WTC11 (cell line): Measurements from ENCODE around the gene LMAN2. TPM values are rescaled to one million over a fixed set of nuclear protein-coding genes. Genes with fewer than 3 reads are reported as not detected.

Experiments
- ATAC-seq: fragments of 200-7000 bp; cut with Tn5 transposase; 2 replicates; pipeline ENCODE4 v1.10.0; 2021; ENCODE audit warnings: mild to moderate bottlenecking, moderate library complexity
- CTCF ChIA-PET: fragments of 300-600 bp; sonication (Branson Sonifier 250); formaldehyde crosslinking; loops from one replicate; lab custom pipeline; 2021; ENCODE audit warnings: antibody characterized with exemption; lab: Charles Lee
- POLR2A ChIA-PET: fragments of 350-600 bp; sonication (Branson Sonifier 250); formaldehyde crosslinking; loops from one replicate; lab custom pipeline; 2021; ENCODE audit warnings: antibody characterized with exemption; lab: Charles Lee
- DNase-seq: peaks from one replicate; pipeline ENCODE4 v3.0.0; 2021; ENCODE audit warnings: low spot score
- H3K27ac Mint-ChIP-seq: 2 replicates; pipeline ENCODE4 v1.8.0; 2021; ENCODE audit warnings: mixed read lengths
- H3K27me3 Mint-ChIP-seq: 2 replicates; pipeline ENCODE4 v1.8.0; 2021; ENCODE audit warnings: low read depth, mild to moderate bottlenecking, moderate library complexity, mixed read lengths
- H3K36me3 Mint-ChIP-seq: 2 replicates; pipeline ENCODE4 v1.8.0; 2021; ENCODE audit warnings: mixed read lengths
- H3K4me1 Mint-ChIP-seq: 2 replicates; pipeline ENCODE4 v1.8.0; 2022; ENCODE audit warnings: mixed read lengths
- H3K4me3 Mint-ChIP-seq: 2 replicates; pipeline ENCODE4 v1.8.0; 2021; ENCODE audit warnings: mild to moderate bottlenecking, moderate library complexity, mixed read lengths
- H3K9me3 Mint-ChIP-seq: 2 replicates; pipeline ENCODE4 v1.8.0; 2021; ENCODE audit warnings: mixed read lengths
- EMX1 ChIP-seq: fragments of 250-450 bp; sonication (Bioruptor Pico); IDR thresholded peaks from 2 replicates; pipeline ENCODE4 v1.8.0; 2021; ENCODE audit warnings: mild to moderate bottlenecking
- ETV6 ChIP-seq: sonication (generic); formaldehyde crosslinking; IDR thresholded peaks from 2 replicates; pipeline ENCODE4 v1.8.1; 2022; ENCODE audit warnings: mild to moderate bottlenecking, missing genetic modification reagents
- HMGA2 ChIP-seq: fragments of 250-450 bp; sonication (Bioruptor Pico); IDR thresholded peaks from 2 replicates; pipeline ENCODE4 v1.4.0; 2021; ENCODE audit warnings: mild to moderate bottlenecking, moderate library complexity
- JAZF1 ChIP-seq: fragments of 250-450 bp; sonication (Bioruptor Pico); IDR thresholded peaks from 2 replicates; pipeline ENCODE4 v1.9.0; 2021; ENCODE audit warnings: moderate library complexity, mild to moderate bottlenecking, inconsistent platforms
- NFE2L1 ChIP-seq: sonication (generic); formaldehyde crosslinking; IDR thresholded peaks from 2 replicates; pipeline ENCODE4 v1.8.1; 2023; ENCODE audit warnings: missing genetic modification reagents
- SMAD4 ChIP-seq: sonication (generic); formaldehyde crosslinking; IDR thresholded peaks from 2 replicates; pipeline ENCODE4 v1.8.0; 2022; ENCODE audit warnings: mild to moderate bottlenecking, missing genetic modification reagents
- ZNF219 ChIP-seq: sonication (generic); formaldehyde crosslinking; IDR thresholded peaks from 2 replicates; pipeline ENCODE4 v1.8.0; 2023; ENCODE audit warnings: missing genetic modification reagents, mild to moderate bottlenecking, borderline replicate concordance
- ZNF232 ChIP-seq: sonication (generic); formaldehyde crosslinking; IDR thresholded peaks from 2 replicates; pipeline ENCODE4 v1.8.0; 2022; ENCODE audit warnings: mild to moderate bottlenecking, missing genetic modification reagents
- ZNF671 ChIP-seq: fragments of 250-450 bp; sonication (Bioruptor Pico); IDR thresholded peaks from 2 replicates; pipeline ENCODE4 v1.8.0; 2021; ENCODE audit warnings: mild to moderate bottlenecking
- total RNA-seq: library from RNA; stranded (reverse); gene quantifications from 3 replicates; pipeline ENCODE4 v1.2.3, GENCODE V29; 2021
- TF ChIP-seq, protein P1 (sequence below): sonication (generic); formaldehyde crosslinking; IDR thresholded peaks from 2 replicates; pipeline ENCODE4 v1.8.0; 2022; ENCODE audit warnings: mild to moderate bottlenecking, missing genetic modification reagents
- TF ChIP-seq, protein P2 (sequence below): sonication (generic); formaldehyde crosslinking; conservative IDR thresholded peaks from 2 replicates; pipeline ENCODE4 v1.8.1; 2023; ENCODE audit warnings: mild to moderate bottlenecking, low read depth, missing genetic modification reagents, moderate library complexity
- TF ChIP-seq, protein P3 (sequence below): sonication (generic); formaldehyde crosslinking; IDR thresholded peaks from 2 replicates; pipeline ENCODE4 v1.8.0; 2022; ENCODE audit warnings: mild to moderate bottlenecking, missing genetic modification reagents
- TF ChIP-seq, protein P4 (sequence below): sonication (generic); formaldehyde crosslinking; IDR thresholded peaks from 2 replicates; pipeline ENCODE4 v1.8.0; 2023; ENCODE audit warnings: missing genetic modification reagents, mild to moderate bottlenecking, borderline replicate concordance
- TF ChIP-seq, protein P5 (sequence below): fragments of 250-450 bp; sonication (Bioruptor Pico); IDR thresholded peaks from 2 replicates; pipeline ENCODE4 v1.9.0; 2021; ENCODE audit warnings: moderate library complexity, mild to moderate bottlenecking, inconsistent platforms, borderline replicate concordance
- TF ChIP-seq, protein P6 (sequence below): sonication (generic); formaldehyde crosslinking; IDR thresholded peaks from 2 replicates; pipeline ENCODE4 v1.8.1; 2022; ENCODE audit warnings: mild to moderate bottlenecking, missing genetic modification reagents, moderate library complexity, borderline replicate concordance
- TF ChIP-seq, protein P7 (sequence below): sonication (generic); formaldehyde crosslinking; IDR thresholded peaks from 2 replicates; pipeline ENCODE4 v1.8.1; 2022; ENCODE audit warnings: low read depth, mild to moderate bottlenecking, moderate library complexity, missing genetic modification reagents, borderline replicate concordance

The LMAN2 gene
- total RNA-seq, 1 experiment from 2014 or later, result 162 TPM

DNA sequence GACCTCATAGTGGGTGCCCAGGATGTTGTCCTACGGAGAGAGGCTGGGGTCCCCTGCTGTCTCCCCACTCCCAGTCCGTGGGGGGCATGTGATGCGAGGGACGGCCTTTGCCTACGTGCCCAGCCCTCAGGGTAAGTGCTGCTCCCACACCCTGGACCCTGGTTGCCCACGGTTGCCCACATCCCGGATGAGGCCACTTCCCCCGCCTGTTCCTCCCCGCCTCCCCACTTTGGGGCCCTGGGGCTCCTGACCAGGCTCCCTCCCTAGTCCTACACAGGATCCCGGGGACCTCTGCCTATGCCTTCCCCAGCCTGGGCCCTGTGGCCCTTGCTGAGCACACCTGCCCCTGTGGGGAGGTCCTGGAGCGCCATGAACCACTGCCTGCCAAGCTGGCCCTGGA is 34.3 kb upstream of the LMAN2 start:
- ATAC-seq (no peak), DNase-seq (no peak)
- Mint-ChIP-seq H3K4me3 (no peak overlapping the region), H3K27ac (no peak overlapping the region), H3K9me3 (no peaks in the 10 kb centered on the region), H3K36me3 (no peaks in the 10 kb centered on the region), H3K27me3 (peaks cover 33% of the 10 kb centered on the region), H3K4me1 (peaks cover 37% of the 10 kb centered on the region)
- TF ChIP-seq, protein P1, sequence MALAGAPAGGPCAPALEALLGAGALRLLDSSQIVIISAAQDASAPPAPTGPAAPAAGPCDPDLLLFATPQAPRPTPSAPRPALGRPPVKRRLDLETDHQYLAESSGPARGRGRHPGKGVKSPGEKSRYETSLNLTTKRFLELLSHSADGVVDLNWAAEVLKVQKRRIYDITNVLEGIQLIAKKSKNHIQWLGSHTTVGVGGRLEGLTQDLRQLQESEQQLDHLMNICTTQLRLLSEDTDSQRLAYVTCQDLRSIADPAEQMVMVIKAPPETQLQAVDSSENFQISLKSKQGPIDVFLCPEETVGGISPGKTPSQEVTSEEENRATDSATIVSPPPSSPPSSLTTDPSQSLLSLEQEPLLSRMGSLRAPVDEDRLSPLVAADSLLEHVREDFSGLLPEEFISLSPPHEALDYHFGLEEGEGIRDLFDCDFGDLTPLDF (CRISPR knock-in tag), result no peak
- TF ChIP-seq, protein P2, sequence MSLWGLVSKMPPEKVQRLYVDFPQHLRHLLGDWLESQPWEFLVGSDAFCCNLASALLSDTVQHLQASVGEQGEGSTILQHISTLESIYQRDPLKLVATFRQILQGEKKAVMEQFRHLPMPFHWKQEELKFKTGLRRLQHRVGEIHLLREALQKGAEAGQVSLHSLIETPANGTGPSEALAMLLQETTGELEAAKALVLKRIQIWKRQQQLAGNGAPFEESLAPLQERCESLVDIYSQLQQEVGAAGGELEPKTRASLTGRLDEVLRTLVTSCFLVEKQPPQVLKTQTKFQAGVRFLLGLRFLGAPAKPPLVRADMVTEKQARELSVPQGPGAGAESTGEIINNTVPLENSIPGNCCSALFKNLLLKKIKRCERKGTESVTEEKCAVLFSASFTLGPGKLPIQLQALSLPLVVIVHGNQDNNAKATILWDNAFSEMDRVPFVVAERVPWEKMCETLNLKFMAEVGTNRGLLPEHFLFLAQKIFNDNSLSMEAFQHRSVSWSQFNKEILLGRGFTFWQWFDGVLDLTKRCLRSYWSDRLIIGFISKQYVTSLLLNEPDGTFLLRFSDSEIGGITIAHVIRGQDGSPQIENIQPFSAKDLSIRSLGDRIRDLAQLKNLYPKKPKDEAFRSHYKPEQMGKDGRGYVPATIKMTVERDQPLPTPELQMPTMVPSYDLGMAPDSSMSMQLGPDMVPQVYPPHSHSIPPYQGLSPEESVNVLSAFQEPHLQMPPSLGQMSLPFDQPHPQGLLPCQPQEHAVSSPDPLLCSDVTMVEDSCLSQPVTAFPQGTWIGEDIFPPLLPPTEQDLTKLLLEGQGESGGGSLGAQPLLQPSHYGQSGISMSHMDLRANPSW (CRISPR knock-in tag), result no peak
- TF ChIP-seq NFE2L1 (CRISPR knock-in tag) (no peak), ZNF232 (CRISPR knock-in tag) (no peak)
- ChIA-PET POLR2A (no interaction called here), CTCF (interaction anchor here (0.6 to 9.6 kb wide), 7 partner anchors 14 to 91 kb away, joined by 3 to 202 read pairs (median 3); partner anchors contain the start of gene PFN3)

DNA sequence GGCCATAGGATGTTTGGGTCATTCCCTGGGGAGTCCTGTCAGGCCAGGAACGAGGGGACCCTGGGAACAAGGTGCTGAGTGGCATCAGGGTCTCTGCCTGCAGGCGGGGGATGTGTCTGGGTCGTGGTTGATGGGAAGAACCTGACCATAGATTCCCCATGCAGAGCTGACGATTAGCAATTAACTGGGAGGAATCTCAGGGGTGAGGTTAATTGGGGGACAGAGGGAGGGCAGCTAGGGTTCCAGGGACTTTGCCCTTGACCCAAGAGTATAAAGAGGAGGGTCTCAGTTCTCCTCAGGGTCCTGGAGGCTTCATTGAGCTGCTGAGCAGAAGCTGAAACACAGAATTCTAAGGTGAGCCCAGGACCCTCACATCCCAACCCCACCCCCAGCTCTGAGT is 32.7 kb upstream of the LMAN2 start, which contains the start of gene SLC34A1:
TSS of gene SLC34A1 (plus strand) at position 301 of the 400 bp plus-strand sequence. CDS start 1,308 bp downstream, outside the sequence.
- CTCF ChIA-PET, result interaction anchor here (0.8 to 6.2 kb wide), 5 partner anchors 13 to 74 kb away, joined by 3 to 130 read pairs (median 8); no protein-coding TSS in a partner anchor
- H3K4me3 Mint-ChIP-seq, result no peak within 1 kb of the TSS
- H3K36me3 Mint-ChIP-seq, result no peaks in the 10 kb centered on the region
- TF ChIP-seq, protein P3, sequence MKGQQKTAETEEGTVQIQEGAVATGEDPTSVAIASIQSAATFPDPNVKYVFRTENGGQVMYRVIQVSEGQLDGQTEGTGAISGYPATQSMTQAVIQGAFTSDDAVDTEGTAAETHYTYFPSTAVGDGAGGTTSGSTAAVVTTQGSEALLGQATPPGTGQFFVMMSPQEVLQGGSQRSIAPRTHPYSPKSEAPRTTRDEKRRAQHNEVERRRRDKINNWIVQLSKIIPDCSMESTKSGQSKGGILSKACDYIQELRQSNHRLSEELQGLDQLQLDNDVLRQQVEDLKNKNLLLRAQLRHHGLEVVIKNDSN (CRISPR knock-in tag), result no peak
- no peak for TF ChIP-seq JAZF1 (CRISPR knock-in tag)
- TF ChIP-seq, protein P4, sequence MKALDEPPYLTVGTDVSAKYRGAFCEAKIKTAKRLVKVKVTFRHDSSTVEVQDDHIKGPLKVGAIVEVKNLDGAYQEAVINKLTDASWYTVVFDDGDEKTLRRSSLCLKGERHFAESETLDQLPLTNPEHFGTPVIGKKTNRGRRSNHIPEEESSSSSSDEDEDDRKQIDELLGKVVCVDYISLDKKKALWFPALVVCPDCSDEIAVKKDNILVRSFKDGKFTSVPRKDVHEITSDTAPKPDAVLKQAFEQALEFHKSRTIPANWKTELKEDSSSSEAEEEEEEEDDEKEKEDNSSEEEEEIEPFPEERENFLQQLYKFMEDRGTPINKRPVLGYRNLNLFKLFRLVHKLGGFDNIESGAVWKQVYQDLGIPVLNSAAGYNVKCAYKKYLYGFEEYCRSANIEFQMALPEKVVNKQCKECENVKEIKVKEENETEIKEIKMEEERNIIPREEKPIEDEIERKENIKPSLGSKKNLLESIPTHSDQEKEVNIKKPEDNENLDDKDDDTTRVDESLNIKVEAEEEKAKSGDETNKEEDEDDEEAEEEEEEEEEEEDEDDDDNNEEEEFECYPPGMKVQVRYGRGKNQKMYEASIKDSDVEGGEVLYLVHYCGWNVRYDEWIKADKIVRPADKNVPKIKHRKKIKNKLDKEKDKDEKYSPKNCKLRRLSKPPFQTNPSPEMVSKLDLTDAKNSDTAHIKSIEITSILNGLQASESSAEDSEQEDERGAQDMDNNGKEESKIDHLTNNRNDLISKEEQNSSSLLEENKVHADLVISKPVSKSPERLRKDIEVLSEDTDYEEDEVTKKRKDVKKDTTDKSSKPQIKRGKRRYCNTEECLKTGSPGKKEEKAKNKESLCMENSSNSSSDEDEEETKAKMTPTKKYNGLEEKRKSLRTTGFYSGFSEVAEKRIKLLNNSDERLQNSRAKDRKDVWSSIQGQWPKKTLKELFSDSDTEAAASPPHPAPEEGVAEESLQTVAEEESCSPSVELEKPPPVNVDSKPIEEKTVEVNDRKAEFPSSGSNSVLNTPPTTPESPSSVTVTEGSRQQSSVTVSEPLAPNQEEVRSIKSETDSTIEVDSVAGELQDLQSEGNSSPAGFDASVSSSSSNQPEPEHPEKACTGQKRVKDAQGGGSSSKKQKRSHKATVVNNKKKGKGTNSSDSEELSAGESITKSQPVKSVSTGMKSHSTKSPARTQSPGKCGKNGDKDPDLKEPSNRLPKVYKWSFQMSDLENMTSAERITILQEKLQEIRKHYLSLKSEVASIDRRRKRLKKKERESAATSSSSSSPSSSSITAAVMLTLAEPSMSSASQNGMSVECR (CRISPR knock-in tag), result no peak
- TF ChIP-seq, protein P5, sequence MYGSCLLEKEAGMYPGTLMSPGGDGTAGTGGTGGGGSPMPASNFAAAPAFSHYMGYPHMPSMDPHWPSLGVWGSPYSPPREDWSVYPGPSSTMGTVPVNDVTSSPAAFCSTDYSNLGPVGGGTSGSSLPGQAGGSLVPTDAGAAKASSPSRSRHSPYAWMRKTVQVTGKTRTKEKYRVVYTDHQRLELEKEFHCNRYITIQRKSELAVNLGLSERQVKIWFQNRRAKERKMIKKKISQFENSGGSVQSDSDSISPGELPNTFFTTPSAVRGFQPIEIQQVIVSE (CRISPR knock-in tag), result no peak
- TF ChIP-seq SMAD4 (CRISPR knock-in tag), result no peak
- no peak for TF ChIP-seq ZNF219 (CRISPR knock-in tag)
- no peak for TF ChIP-seq NFE2L1 (CRISPR knock-in tag)
- TF ChIP-seq, protein P6, sequence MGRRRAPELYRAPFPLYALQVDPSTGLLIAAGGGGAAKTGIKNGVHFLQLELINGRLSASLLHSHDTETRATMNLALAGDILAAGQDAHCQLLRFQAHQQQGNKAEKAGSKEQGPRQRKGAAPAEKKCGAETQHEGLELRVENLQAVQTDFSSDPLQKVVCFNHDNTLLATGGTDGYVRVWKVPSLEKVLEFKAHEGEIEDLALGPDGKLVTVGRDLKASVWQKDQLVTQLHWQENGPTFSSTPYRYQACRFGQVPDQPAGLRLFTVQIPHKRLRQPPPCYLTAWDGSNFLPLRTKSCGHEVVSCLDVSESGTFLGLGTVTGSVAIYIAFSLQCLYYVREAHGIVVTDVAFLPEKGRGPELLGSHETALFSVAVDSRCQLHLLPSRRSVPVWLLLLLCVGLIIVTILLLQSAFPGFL (CRISPR knock-in tag), result no peak
- no peak for TF ChIP-seq EMX1
- TF ChIP-seq HMGA2, result no peak
- no peak for TF ChIP-seq ZNF671 (CRISPR knock-in tag)
- TF ChIP-seq, protein P7, sequence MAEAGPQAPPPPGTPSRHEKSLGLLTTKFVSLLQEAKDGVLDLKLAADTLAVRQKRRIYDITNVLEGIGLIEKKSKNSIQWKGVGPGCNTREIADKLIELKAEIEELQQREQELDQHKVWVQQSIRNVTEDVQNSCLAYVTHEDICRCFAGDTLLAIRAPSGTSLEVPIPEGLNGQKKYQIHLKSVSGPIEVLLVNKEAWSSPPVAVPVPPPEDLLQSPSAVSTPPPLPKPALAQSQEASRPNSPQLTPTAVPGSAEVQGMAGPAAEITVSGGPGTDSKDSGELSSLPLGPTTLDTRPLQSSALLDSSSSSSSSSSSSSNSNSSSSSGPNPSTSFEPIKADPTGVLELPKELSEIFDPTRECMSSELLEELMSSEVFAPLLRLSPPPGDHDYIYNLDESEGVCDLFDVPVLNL, result no peak
- TF ChIP-seq ETV6 (CRISPR knock-in tag), result no peak
- TF ChIP-seq, all 79 proteins: peak for 0
- Mint-ChIP-seq H3K27ac (no peak within 1 kb of the TSS), H3K27me3 (peaks cover 23% of the 10 kb centered on the region), H3K4me1 (peaks cover 24% of the 10 kb centered on the region), H3K9me3 (no peaks in the 10 kb centered on the region)
- ATAC-seq (no peak), DNase-seq (no peak)
- POLR2A ChIA-PET, result interaction anchor here (1.4 kb wide), 1 partner anchor 71 kb away, joined by 3 read pairs; no protein-coding TSS in a partner anchor
